HG03025 (cell line): ENCODE data around the gene GTF2I.
"Not testable (repeated sequence)": the region's sequence is repeated elsewhere in the genome, so short reads cannot be mapped to it uniquely, and the experiment has no call there.

Source experiments
- ATAC-seq: cut with Tn5 transposase; IDR thresholded peaks from one replicate; pipeline ENCODE4 v1.9.1; 2021; ENCODE audit warnings: mild to moderate bottlenecking, moderate library complexity; ENCODE audit not compliant: unreplicated experiment, low FRiP score

Gene GTF2I

DNA sequence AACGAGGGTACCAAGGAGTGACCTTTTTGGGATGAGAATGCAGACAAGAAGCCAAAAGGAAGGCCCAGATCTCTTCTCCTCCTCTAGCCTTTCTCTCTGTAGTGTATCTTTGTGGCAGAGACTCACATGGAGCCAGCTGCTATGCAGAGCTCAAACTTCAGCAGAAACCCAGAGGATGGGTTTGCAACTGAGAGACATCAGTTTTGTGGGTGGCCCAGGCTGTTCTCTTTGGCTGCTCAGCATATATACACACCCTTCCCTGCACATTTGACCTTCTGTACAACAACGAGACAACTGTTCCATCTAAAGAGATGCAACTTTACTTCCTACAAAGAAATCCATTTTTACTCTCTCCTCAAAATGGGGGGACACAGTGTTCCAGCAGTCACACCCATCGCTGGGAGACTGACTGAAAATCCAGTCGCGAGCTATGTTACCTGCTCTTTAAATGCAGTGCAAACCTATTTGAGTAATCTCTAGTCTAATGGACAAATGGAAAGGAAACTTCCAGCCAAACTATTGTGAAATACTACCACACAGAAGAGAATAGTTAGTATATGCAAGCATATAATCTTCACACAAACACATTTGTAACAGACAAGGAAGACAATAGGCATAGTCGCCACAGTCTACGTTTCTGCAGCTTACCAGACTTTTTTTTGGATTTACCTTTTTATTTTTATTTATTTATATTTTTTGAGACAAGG lies 51.2 kb downstream of the GTF2I start:
- no peak for ATAC-seq

DNA sequence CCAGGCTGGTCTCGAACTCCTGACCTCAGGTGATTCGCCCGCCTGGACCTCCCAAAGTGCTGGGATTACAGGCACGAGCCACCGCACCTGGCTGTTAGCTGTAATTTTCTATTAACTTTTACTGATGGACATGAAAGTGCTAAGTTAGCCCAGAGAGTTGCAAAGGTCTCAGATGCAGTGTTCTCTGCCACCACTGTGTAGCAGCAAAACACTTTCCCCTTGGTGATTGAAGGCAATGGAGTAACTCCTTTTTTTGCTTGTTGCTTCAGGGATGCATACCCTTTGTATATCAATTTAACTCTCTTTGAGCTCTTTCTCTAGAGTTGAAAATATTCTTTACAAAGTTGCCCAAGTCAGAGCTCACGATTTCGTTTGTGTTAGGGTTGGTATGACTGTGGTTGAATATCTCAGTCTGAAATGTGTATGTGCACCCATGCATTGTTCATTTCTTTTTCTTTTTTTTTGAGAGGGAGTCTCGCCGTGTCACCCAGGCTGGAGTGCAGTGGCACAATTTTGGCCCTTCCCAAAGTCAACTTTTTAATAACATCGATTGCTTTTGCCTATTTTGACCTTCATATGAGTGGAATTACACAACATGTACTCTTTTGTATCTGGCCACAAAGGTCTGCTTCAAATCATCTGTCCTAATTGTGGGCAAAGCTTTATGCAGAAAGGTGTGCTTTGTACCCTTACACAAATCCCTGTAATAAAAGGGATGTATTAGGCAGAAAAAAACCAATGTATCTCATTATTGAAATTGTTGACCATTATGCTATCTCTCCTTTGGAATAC lies 52.6 kb downstream of the GTF2I start:
- no peak for ATAC-seq

DNA sequence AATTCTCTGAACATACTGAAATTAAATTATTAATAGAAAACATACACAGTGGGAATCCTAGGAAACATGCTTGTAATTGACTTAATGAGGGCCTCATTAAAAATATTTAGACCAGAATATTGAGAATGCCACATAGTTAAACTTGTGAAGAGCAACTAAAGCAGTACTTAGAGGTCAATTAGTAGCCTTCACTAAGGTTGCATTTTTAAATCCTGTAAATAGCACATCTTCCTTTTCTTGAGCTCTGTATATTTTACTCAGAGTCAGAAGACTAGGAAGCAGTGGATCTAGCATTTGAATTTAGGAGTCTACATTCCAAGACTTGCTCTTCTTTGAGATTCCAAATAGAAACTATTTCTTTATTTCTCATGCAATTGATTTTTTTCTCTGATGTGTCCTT lies 56.0 kb downstream of the GTF2I start:
- no peak for ATAC-seq

DNA sequence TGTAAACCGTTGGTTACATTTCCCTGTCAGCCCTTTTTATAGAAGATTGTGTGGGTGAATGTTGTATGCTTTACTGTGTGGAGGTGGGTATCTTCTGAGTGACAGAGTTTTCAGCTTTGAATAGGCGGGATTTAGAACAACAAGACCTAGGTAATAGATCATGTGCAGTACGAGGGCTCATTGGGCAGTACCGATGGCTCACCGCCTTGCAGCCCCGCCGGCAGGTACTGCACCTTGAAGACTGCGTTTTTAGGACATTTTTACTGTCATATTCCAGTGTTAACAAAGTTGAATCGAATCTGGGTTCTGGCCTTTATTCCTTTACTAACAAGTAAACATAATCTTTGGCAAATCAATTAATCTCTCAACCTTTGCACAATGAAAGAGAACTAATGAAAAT lies 60.4 kb downstream of the GTF2I start:
- no peak for ATAC-seq

DNA sequence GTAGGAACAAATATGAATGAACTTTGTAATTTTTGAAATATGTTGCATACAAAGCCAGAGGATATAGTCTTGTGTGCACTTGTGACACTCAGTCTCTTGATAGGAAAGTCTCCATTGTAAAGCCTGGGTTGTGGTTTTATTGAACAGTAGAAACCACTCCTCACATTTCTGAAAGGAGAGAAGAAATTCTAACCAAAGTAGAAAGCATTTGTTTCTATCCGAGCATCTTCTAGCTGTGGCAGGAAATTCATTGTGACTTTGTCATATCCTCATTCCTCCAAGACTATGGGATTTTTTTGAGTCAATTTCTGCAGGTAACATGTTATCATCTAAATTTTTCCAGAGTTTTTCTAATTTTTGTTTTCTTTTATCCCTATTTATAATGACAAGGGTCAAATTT lies 60.8 kb downstream of the GTF2I start:
- ATAC-seq, result no peak

DNA sequence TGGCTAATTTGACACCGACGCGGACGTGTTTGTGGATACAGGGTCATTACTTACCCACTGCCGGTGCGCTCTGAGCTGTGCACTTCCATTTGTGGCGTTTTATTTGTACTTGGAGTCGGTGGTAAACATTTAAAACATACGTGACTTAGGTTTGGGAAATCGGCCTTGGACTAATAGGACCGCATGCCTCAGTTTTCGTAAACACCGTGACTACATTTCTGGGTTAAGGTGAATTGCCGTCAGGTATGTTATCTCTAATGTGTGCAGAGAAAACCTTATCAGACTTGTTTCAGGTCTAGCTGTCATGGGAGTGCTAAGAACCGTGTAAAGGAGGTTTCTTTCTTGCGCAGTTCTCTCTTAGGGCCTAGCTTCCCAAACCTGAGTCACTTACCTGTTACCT lies 64.6 kb downstream of the GTF2I start:
- no peak for ATAC-seq

DNA sequence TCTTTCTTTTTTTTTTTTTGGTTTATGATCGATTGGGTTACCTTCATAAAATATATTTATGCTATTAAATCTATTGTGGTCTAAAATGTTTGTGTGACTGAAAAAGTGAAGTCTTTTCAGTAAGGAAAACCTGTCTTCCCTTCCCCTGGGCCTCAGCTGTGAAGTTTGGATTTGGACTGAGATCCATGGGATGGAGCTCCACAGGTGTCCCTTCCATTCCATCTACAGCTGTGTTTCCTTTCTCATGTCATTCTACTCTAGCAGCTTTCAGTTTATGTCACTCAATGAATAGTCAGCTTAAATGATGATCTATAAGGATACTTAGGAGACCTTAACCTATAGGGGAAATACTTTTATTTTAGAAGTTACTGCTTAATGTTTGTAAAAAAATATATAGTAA lies 68.3 kb downstream of the GTF2I start:
- no peak for ATAC-seq

DNA sequence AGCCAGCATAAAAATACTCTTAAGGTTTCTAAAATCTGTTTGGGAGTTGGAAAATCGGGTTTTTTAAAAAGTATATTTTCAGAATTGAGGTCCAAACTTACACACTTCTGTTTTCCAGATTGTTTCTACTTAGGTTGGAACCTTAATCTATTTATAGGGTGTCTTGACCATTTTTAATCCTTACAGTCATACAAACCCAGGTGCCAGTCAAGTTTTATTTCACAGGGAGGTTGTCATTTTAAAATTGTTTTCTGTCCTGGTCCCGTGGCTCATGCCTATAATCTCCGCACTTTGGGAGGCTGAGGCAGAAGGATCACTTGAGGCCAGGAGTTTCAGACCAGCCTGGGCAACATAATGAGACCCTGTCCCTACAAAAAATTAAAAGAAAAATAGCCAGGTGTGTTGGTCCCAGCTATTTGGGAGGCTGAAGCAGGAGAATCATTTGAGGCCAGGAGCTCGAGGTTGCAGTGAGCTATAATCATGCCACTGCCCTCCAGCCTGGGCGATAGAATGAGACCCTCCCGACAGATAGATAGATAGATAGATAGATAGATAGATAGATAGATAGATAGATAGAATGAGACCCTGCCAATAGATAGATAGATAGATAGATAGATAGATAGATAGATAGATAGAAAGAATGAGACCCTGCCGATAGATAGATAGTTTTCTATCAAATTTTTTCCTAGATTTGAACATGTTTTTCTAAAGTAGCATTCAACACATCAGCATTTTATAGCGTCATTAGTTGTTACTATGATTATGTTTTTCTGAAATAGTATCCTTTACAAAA lies 69.0 kb downstream of the GTF2I start:
- ATAC-seq, result no peak

DNA sequence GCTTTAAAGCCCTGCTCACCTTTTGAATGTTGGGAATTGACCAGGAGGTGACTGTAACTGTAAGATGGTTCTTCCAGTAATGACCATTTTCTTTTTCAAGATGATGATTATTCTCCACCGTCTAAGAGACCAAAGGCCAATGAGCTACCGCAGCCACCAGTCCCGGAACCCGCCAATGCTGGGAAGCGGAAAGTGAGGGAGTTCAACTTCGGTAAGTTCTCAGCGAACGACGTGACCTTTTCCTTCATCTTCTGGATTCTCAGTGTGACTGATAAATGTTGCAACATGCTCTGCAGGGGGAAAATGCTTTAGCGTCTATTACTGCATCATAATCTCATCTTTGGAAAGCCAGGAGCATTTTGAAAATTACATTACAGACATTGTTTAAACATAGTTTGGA lies 71.2 kb downstream of the GTF2I start:
- ATAC-seq, result not testable (repeated sequence)

DNA sequence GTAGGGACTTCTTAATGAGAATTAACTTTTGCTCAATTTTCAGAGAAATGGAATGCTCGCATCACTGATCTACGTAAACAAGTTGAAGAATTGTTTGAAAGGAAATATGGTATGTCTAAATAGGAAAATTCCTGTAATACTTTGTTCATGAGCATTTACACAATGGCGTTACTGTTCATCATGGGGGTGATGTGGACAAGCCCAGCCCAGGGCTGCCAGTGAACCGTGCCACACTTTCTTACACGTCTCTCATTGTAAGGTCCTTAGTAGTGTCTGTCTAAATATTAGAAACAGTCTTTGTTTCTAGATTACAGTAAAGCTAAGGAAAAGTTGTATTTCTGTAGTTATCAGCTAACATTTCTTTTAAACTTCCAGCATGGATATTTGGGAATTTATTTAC lies 72.7 kb downstream of the GTF2I start:
- ATAC-seq, result not testable (repeated sequence)

DNA sequence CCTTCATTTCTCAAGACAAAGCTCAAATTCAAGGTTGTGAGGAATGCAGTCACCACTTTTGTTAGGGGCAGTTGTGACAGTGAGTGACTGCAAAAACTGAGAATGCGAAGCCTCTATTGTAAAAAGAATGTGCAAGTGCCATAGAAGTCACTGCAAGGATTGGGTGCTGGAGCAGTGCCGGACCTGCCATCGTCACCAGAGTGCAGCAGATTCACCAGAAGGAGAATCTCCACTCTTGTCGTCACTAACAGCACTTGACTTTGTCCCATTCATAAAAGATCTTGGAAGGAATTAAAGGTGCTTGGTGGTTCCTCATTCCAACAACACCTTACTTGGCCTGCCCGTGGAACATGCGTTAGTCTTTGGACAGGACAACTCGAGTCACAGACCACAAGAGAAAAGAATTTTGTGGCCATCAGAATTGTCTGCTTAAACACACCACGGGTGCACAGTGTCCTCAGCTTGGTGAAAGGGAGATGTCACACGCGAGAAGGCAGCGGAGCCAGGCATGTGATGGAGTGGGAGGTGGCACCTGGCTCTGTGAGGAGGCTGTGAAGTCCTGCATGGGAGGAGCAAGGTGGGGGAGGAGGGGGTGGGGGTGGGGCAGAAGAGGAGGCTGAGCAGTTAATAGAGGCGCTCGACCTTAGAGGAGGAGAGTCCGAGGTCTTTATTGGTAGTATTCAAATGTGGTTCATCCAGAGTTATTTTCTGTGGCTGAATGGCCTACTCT lies 82.6 kb downstream of the GTF2I start:
- ATAC-seq, result not testable (repeated sequence)

DNA sequence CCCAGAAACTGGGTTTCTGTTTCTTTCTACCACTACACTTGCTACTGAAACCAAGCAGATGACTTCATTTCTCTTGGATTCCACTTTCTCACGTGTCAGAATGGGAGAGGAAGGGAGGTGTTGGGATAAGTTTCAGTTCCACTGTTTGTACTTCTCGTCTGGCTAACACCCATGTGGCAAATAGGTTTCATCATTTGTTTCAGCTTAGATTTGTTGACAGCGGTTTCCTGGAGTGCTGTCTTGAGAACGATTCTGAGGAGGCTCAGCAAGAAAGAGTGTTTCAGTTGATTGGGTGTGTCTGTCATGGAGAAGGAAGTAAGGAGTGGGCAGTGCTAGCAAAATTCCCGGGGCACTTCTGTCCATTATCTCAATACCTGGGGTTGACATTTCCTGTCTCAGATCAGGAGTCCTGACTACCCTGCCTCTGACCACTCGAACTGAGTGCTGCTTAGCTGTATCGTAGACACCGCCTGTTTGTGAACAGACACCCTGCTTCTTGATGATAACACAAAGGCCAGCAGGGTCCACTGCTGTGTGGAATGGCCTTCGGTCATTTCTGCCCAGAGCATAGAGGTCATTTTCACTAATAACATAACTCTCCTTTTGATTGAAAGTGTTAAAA lies 86.5 kb downstream of the GTF2I start:
- not testable (repeated sequence) for ATAC-seq

DNA sequence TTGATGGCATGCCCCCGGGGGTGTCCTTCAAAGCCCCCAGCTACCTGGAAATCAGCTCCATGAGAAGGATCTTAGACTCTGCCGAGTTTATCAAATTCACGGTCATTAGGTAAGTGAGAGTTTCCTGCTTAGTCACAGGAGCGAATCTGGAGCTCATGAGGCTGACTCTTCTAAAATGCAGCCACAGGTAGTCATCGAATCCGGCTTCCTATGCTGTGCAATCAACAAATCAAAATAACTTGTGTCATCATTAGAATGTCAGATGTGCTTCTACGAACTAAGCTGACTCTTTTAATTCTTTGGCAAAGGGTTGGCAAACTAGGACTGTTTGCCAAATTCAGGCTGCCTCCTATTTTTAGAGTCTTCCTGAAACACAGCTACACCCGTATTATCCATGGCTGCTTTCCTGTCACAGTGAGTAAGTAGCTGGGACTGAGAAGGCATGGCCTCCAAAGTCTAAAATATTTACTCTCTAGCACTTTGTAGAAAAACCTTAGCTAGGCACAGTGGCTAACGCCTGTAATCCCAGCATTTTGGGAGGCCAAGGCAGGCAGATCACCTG lies 96.5 kb downstream of the GTF2I start:
- not testable (repeated sequence) for ATAC-seq

DNA sequence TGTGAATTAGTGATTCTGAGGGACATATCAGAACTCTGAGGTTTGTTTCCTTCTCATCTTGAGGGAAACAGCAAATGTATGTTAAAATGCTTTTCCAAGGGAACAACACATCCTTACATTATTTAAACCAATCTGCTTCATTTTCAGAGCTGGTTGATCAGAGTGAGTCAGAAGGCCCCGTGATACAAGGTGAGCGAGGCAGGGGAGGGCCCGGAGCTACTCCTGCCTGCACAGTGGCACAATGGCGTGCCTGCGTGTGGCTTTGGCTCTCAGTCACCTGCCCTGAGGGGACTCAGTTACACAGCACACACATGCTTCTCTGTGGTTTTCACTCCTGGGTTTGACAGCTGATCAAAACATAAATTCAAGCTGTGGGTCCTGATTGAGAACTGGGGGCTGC lies 99.2 kb downstream of the GTF2I start:
- ATAC-seq, result not testable (repeated sequence)

DNA sequence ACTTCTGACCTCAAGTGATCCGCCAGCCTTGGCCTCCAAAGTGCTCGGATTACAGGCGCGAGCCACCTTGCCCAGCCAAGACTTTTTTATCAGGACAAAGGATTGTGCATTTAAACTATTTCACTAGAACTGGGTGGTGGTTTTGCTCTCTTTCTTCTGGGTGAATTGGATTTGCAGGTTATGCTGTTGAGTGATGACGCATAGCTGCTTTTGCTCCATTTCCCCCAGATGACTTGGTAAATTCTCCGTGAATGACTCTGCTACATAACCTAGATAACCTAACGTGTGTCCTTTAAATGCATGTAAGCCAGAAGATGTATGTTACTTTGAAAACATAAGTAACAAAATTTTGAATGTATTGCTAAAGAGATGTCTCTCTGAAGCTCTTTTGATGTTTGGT lies 100.8 kb downstream of the GTF2I start:
- not testable (repeated sequence) for ATAC-seq

DNA sequence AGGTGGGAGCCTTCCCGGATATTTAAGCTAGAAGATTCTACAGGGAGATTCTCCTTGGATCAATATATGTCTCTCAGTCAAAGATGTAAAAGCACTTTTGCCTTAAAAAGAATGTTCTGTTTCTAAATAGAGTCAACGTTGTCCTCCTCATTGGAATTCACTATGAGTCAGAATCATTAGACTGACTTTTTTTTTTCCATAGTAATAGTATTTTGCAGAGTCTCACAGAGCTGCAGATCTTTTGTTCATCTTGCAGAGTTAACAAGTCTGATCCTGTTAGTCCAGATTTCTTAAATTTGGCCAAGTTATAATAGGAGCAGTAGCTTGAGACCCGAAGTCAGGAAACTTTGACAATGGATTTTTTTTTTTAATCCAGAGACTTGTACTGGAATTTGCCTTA lies 101.5 kb downstream of the GTF2I start:
- ATAC-seq, result not testable (repeated sequence)

DNA sequence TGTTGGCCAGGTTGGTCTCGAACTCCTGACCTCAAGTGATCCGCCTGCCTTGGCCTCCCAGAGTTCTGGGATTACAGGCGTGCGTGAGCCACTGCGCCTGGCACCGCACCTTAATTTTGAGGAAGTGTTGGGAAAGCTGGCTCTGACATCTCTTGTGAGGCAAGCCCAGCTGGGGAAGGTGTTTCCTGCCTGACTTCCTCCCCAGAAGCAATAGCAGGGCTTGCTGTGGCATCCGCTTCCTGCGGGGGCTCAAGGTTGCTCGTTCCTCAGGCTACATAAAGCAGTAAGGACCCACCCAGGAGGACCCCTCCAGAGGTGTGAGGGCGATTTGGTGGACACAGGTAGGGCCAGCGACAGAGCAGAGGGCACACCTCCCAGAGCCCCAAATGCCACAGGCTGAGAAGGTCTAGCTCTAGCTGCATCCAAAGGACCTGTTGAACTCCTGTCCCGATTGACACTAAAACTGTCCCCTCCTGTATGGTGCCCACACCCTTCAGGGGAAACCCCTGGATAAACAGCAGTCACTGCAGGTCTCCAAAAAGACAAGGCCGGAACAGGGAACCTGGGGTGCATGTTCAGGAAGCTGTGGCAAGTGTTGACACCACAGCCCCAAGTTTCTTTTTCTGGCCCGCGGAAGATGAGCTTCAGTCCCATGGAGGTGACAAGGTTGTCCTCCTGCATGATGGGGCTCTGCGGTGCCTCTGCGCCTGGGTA lies 107.8 kb downstream of the GTF2I start:
- not testable (repeated sequence) for ATAC-seq

DNA sequence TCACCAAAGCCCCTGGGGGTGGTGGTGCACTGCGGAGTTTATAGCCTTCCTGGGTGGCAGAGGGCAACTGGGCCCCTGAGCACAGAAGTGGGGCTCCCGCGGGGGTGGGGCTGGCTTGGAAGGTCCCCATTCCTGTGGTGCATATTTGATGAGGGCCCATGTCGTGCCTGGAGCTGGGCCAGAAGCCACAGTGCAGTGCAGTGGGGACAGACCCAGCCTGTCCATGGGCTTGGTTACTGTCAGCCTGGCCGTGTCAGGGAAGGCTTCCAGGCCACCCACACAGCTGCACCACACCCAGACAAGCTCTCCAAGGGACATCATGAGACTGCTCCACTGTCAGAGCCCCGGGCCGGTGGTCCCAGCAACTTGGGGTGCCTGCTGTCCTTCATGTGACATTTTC lies 109.0 kb downstream of the GTF2I start:
- not testable (repeated sequence) for ATAC-seq

DNA sequence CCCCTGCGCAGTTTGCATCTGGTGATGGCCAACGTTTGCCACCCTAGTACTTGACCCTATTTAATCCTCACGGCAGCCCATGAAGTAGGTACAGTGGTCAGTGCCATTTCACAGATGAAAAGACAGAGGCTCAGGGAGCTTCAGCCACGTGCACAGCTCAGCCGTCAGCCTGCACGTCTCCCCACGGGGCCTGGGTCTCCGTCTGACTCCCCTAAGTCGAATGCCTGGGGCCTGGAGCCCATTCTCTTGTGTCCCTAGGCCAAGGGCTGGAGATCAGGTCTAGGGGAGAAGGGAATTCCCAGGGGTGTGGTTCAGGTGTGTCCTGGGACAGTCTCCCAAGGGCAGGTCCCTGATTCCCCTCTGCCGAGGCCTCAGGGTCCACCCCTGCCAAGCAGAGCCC lies 109.5 kb downstream of the GTF2I start:
- ATAC-seq, result not testable (repeated sequence)
